ENCODE results near the gene STIMATE.

Gene STIMATE

GRCh38 chr3:52897130-52898122 is at the start of gene STIMATE:
STIMATE (minus strand) TSS chr3:52897548; CDS start chr3:52897450, 98 bp downstream.
- H3K4me1 Mint-ChIP-seq: peaks cover 36% of the 10 kb centered on the region
- no peaks in the 10 kb centered on the region for H3K36me3 Mint-ChIP-seq (ENCODE audit: low read depth)
- no peak for TF ChIP-seq CTCF (IDR thresholded peaks at IDR 0.05; ENCODE audit: unreplicated experiment in 3 of 3)
- peak within 1 kb of the TSS; percentile 94 to 96 (median 94) for H3K4me3 Mint-ChIP-seq
- peak within 1 kb of the TSS; percentile 7 to 43 (median 19) for H3K27ac Mint-ChIP-seq
- H3K9me3 Mint-ChIP-seq: no peaks in the 10 kb centered on the region
- H3K27me3 Mint-ChIP-seq (ENCODE audit: low read depth): no peaks in the 10 kb centered on the region

GRCh38 chr3:52939600-52939999 is 42.3 kb upstream of the STIMATE start:
- H3K27me3 Mint-ChIP-seq (ENCODE audit: low read depth): no peaks in the 10 kb centered on the region
- H3K4me3 Mint-ChIP-seq: no peak overlapping the region
- no peaks in the 10 kb centered on the region for H3K36me3 Mint-ChIP-seq (ENCODE audit: low read depth)
- no peak for TF ChIP-seq CTCF (IDR thresholded peaks at IDR 0.05; ENCODE audit: unreplicated experiment in 3 of 3)
- H3K4me1 Mint-ChIP-seq: no peaks in the 10 kb centered on the region
- H3K9me3 Mint-ChIP-seq: no peaks in the 10 kb centered on the region
- H3K27ac Mint-ChIP-seq: no peak overlapping the region

GRCh38 chr3:52934630-52935530 is 37.5 kb upstream of the STIMATE start:
- H3K4me1 Mint-ChIP-seq: no peaks in the 10 kb centered on the region
- H3K36me3 Mint-ChIP-seq (ENCODE audit: low read depth): no peaks in the 10 kb centered on the region
- no peaks in the 10 kb centered on the region for H3K9me3 Mint-ChIP-seq
- no peak overlapping the region for H3K4me3 Mint-ChIP-seq
- H3K27ac Mint-ChIP-seq: no peak overlapping the region
- TF ChIP-seq CTCF (IDR thresholded peaks at IDR 0.05; ENCODE audit: unreplicated experiment in 3 of 3): peak; percentile 68 to 79 (median 70)
- no peaks in the 10 kb centered on the region for H3K27me3 Mint-ChIP-seq (ENCODE audit: low read depth)

- Mint-ChIP-seq H3K36me3 (ENCODE audit: low read depth) (peaks cover 4% of the 10 kb centered on the region), H3K4me3 (no peak overlapping the region), H3K4me1 (no peaks in the 10 kb centered on the region), H3K9me3 (no peaks in the 10 kb centered on the region), H3K27ac (no peak overlapping the region), H3K27me3 (ENCODE audit: low read depth) (no peaks in the 10 kb centered on the region)
- no peak for TF ChIP-seq CTCF (IDR thresholded peaks at IDR 0.05; ENCODE audit: unreplicated experiment in 3 of 3)
Observed at GRCh38 chr3:52931889-52932288, 34.5 kb upstream of the STIMATE start.

- H3K4me1 Mint-ChIP-seq: no peaks in the 10 kb centered on the region
- H3K36me3 Mint-ChIP-seq (ENCODE audit: low read depth): peaks cover 4% of the 10 kb centered on the region
- H3K27ac Mint-ChIP-seq: no peak overlapping the region
- no peaks in the 10 kb centered on the region for H3K27me3 Mint-ChIP-seq (ENCODE audit: low read depth)
- no peaks in the 10 kb centered on the region for H3K9me3 Mint-ChIP-seq
- no peak overlapping the region for H3K4me3 Mint-ChIP-seq
- no peak for TF ChIP-seq CTCF (IDR thresholded peaks at IDR 0.05; ENCODE audit: unreplicated experiment in 3 of 3)
Observed at GRCh38 chr3:52931328-52931727, 34.0 kb upstream of the STIMATE start.

Data from nephron (organoid).